AG08395 (cell line): ENCODE data around the gene PPP3CA.
"Not testable (repeated sequence)": the region's sequence is repeated elsewhere in the genome, so short reads cannot be mapped to it uniquely, and the experiment has no call there.

Experiments used
- DNase-seq: peaks from one replicate; pipeline ENCODE4 v3.0.0; 2012; ENCODE audit warnings: mixed read lengths, low spot score

PPP3CA gene

DNA sequence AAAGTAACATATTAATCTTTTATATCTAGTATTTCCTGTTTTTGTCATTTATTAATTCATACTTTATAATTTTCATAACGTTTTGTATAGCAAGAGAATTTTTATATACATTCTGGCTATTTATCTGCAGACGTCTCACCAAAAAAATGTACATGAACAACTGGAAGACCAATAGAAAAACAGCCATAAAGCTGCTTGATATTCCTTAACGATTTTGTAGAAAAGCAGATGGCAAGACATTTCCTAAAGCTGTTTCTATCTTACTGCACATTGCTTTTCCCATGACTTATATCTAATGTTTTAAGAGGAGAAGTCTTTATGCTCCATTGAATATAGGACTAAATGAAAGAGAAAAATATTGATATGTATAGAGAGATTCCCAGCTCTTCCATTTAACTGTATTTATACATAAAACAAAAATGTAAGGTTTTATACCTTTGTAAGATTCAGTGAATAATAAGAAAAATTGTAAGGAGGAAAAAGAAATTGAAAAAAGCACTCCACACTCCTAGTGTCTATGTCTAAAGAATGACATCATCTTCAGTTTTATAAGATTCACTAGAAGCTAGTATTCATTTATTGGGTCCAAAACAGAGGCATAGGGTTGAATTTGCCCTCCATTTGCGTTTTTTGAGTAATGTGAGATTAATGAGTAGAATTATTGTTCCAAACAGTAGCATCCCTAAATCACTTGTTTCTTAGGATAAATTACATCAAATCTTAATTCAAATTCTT is 248.5 kb downstream of the PPP3CA start:
- DNase-seq, result no peak

GRCh38 chr4:101092609-101093008 is 254.7 kb downstream of the PPP3CA start:
- not testable (repeated sequence) for DNase-seq

GRCh38 chr4:101089168-101089567 is 258.2 kb downstream of the PPP3CA start:
- no peak for DNase-seq

GRCh38 chr4:101086801-101087586 is 260.3 kb downstream of the PPP3CA start:
- no peak for DNase-seq

- no peak for DNase-seq
Observed at GRCh38 chr4:101083131-101083530, 264.2 kb downstream of the PPP3CA start.

DNA sequence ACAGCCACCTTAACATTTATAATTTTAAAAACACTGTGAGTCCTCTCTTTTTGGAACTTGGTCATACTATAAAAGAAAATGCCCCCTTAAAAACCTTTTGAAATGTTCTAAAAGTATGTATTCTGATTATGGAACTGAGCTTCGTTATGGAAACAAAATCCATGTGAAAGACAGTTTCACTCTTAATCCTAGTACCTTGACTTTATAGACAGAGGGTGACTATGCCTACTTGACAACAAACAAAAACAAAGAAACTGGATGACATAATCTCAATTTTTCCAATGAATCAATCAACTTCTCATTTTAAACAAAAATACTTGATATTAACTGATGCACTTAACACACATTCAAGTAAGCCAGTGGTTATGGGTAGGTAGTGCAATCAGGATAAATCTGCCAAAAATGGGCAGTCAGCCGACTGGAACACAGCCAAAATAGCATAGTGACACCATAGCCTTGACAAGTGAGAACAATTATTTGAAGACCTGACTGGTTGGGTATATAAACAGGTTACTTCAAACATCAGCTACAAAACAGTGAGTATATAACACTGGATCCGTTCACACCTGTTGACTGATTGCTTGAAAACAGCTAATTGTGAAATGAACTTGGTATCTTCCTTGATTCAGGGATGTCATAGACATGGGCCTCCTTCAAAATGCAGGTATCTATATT is 265.5 kb downstream of the PPP3CA start:
- no peak for DNase-seq

GRCh38 chr4:101081166-101081565 is 266.2 kb downstream of the PPP3CA start:
- no peak for DNase-seq

- DNase-seq, result no peak
Observed at GRCh38 chr4:101078950-101079349, 268.4 kb downstream of the PPP3CA start.

- DNase-seq, result no peak
Observed at GRCh38 chr4:101076032-101076431, 271.3 kb downstream of the PPP3CA start.

DNA sequence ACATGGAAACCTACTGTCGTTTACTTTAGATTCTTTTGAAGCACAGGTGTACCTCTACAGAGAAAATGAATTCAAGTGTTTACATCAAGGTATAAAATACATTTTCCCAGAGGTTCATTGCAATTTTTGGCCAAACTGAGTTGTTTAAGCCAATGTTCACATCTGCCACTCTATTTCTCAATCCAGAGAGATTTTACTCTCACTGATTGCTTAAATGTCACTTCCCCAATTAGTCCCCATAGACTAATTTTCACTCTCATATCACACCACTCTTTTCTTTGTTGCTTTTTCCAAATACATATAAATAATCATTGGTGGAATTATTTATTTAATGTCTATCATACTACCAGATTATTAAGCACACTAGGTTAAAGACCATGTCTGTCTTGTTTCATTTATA is 271.8 kb downstream of the PPP3CA start:
- no peak for DNase-seq

DNA sequence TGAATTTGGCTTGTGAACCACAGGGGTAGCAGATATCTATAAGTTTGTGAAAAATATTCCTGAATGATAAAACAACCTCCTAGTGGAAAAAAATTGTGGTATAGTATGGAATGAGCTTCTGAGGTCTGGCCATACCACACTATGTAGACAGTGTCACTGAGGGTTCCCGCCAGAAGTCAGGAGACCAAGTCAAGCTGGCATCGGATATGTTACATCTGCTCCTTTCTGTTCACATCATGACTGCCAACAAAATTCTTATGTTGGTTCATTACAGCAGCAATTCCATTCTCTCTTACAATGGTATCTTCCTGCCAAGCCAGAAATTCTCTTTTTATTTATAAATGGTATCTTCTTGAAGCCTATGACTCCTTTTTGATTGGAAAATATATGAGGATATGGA is 273.0 kb downstream of the PPP3CA start:
- DNase-seq, result no peak

- DNase-seq, result no peak
Observed at GRCh38 chr4:101071241-101071640, 276.1 kb downstream of the PPP3CA start.

GRCh38 chr4:101068115-101068514 is 279.2 kb downstream of the PPP3CA start:
- DNase-seq, result no peak

GRCh38 chr4:101067383-101067782 is 279.9 kb downstream of the PPP3CA start:
- DNase-seq, result no peak

DNA sequence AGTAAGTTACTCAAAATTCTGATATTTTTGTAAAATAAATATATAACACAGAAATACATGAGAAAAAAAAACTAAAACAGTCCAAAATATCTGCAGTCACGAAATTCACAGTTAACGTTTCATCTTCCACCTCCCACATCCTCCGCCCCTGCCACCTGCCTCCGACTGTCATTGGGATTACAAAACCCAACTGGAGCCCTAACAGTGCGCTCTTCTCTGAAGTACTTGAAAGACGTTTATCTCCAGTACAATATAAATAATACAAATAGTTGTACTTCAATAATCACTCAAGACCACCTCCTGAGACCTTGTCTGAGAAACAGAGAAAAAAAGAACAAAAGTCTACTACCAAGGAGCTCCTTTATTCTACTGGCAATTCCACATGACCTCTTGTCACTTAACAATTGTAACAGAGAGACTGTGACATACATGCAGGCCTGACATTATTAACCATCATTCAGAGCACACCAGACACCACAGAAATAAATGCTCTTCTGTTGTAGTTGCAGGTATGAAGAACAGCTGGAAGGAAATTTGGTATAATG is 280.6 kb downstream of the PPP3CA start:
- DNase-seq, result no peak

DNA sequence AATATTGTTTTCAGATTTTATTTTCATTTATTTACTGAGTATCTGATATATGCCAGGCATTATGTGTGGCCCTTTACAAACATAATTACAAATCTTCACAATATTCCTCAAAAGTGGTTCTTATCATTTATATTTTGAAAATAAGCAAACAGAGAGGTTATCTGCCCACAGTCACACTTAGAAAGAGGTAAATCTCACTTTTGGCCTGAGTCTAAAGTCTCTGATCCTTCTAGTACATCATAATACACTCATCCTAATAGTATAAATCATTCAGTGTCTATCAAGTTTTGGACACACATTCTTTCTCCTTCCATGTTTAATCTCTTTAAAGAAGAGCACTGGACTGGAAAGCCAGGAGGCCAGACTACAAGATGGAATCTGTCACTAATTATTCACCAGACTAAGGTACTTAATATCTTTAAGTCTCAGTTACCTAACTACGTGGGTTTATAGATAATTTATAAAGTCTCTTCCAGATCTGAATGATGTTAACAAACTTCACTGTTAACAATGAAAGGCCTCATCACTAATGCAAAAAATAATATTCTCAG is 281.3 kb downstream of the PPP3CA start:
- DNase-seq, result no peak

DNA sequence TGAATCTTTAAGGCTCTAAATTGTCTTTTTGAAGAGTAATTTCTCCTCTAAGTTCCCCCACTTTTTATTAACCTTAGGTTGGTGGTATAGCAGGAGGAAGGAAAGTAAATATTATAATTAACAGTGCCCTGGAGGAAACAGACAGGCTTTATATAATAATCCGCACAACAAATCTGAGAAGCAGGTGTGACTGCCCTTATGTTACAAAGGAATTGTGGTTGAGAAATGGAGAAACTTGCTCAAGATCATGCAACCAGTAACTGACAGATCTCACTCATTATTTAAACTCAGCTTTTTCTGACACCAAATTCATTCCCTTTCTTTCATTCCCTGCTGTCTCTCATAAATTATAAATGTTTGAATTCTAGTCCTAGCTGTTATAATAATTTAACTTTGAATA is 282.0 kb downstream of the PPP3CA start:
- no peak for DNase-seq

GRCh38 chr4:101064541-101065180 is 282.7 kb downstream of the PPP3CA start:
- no peak for DNase-seq

GRCh38 chr4:101055392-101055791 is 291.9 kb downstream of the PPP3CA start:
- no peak for DNase-seq

GRCh38 chr4:101050837-101051205 is 296.5 kb downstream of the PPP3CA start:
- no peak for DNase-seq

DNA sequence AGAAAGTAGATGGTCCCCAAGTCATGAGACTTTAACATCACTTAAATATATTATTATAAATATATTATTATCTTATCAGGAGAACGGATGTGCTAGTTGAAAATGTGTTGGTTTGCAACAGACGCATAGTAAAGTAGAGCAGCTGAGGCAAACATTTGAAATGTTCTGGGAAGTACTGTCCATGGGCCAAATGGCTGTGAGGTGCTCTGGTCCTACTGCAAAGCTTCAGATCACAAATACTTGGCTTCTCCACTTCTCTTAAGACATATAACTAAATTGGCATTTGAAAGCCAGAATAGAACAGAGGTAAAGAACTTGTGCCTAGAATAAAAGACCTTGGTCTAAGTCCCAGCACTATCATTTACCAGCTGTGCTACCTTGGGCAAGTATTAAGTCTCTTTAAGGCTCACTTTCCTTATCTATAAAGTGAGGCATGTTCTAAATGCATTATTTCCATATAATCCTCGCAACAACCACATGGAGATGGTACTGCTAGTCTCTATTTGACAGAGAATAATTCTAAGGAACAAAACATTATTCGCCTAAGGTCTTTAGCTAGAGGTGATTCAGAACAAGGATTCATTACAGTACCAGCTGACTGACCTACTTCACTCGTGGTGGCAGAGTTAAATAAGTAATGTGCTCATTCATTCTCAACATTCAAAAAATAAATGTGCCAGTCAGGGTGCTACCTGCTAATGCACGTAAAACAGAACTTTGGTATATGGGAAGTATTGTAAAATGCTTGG is 297.1 kb downstream of the PPP3CA start:
- no peak for DNase-seq
